Lower lobe of right lung (tissue), 2 donors: ENCODE results near the gene ACVR2A. TPM values are rescaled to one million over a fixed set of nuclear protein-coding genes. Genes with fewer than 3 reads are reported as not detected.

ENCODE experiments used
- ATAC-seq, 2 donors: fragments of 200-7000 bp; cut with Tn5 transposase; one replicate each; pipeline ENCODE4 v1.9.1; 2020 to 2022; ENCODE audit warnings: mild to moderate bottlenecking in 2 of 2, moderate library complexity in 2 of 2
- DNase-seq: peaks from one replicate; pipeline ENCODE4 v3.0.0-alpha.2; 2020
- H3K27ac ChIP-seq: fragments of 200-600 bp; one replicate; pipeline ENCODE4 v1.8.0; 2022
- H3K27me3 ChIP-seq: fragments of 200-600 bp; one replicate; pipeline ENCODE4 v1.8.0; 2022; ENCODE audit warnings: low read depth
- H3K36me3 ChIP-seq: fragments of 200-600 bp; one replicate; pipeline ENCODE4 v1.8.0; 2022; ENCODE audit warnings: mild to moderate bottlenecking
- H3K4me1 ChIP-seq: fragments of 200-600 bp; one replicate; pipeline ENCODE4 v1.8.0; 2022
- H3K4me3 ChIP-seq: fragments of 200-600 bp; one replicate; pipeline ENCODE4 v1.8.0; 2022; ENCODE audit warnings: mild to moderate bottlenecking
- H3K9me3 ChIP-seq: fragments of 200-600 bp; one replicate; pipeline ENCODE4 v1.8.0; 2022
- intact Hi-C: fragments of 100-400 bp; cut with DNase I; formaldehyde crosslinking; loops from one replicate; pipeline ENCODE4 v1.11.0; 2022
- total RNA-seq: library from RNA; stranded (reverse); fragmentation: NEBNext Ultra II Directional; extraction: Animal tissue kit (Norgen Biotek cat#: 25700); gene quantifications from one replicate; pipeline ENCODE4 v1.2.1, GENCODE V29; 2021
- TF ChIP-seq, protein P1 (sequence below): fragments of 200-600 bp; IDR thresholded peaks from one replicate; pipeline ENCODE4 v1.8.0; 2022; ENCODE audit warnings: antibody characterized with exemption, mild to moderate bottlenecking
- donor health status: DM: no; HTN: yes; CAD: no; lungs with severe emphysema.

ACVR2A gene
- total RNA-seq, 1 donor from 2014 or later, result 18.2 TPM

DNA sequence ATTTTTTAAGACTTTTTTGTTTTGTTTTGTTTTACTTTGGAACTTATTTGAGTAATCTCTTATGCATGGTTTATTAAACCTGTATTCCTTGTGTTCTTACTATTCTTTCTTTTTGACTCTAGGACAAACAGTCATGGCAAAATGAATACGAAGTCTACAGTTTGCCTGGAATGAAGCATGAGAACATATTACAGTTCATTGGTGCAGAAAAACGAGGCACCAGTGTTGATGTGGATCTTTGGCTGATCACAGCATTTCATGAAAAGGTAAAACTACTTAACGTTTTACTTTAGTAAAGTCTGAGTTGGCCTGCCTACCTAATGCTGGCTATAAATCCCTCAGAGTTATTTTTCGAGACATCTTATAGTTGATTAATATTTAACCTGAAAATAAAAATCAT lies 72.3 kb downstream of the ACVR2A start:
- no peak overlapping the region for H3K27ac ChIP-seq

DNA sequence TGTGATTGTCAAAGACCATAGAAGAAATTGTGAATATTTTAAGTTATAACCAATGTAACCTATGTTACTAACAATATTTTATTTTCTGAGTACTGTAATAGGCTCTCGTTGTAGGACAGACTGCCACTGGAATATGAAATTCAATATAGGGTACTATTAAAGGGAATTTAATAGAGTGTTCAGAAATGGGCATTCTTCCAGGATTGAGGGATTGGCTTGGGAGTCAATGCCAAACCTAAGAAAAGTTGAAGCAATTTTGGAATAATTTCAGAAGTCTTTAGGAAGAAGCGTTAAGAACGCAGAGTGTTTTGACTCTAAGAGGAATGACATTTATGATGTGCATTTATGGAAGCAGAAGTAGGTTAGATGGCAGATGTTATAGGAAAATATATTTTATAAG lies 79.0 kb downstream of the ACVR2A start:
- DNase-seq (no peak), ATAC-seq (no peak)
- Histone ChIP-seq H3K36me3 (peaks cover 40% of the 10 kb centered on the region), H3K27me3 (no peaks in the 10 kb centered on the region), H3K4me1 (peaks cover 11% of the 10 kb centered on the region), H3K4me3 (no peak overlapping the region), H3K9me3 (no peaks in the 10 kb centered on the region), H3K27ac (no peak overlapping the region)
- intact Hi-C loops, result no loop called here
- TF ChIP-seq, protein P1, sequence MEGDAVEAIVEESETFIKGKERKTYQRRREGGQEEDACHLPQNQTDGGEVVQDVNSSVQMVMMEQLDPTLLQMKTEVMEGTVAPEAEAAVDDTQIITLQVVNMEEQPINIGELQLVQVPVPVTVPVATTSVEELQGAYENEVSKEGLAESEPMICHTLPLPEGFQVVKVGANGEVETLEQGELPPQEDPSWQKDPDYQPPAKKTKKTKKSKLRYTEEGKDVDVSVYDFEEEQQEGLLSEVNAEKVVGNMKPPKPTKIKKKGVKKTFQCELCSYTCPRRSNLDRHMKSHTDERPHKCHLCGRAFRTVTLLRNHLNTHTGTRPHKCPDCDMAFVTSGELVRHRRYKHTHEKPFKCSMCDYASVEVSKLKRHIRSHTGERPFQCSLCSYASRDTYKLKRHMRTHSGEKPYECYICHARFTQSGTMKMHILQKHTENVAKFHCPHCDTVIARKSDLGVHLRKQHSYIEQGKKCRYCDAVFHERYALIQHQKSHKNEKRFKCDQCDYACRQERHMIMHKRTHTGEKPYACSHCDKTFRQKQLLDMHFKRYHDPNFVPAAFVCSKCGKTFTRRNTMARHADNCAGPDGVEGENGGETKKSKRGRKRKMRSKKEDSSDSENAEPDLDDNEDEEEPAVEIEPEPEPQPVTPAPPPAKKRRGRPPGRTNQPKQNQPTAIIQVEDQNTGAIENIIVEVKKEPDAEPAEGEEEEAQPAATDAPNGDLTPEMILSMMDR, result no peak

More for the DNA sequence above, 72.3 kb downstream of the ACVR2A start:
- intact Hi-C loops, result loop anchor here (5.0 kb wide), 1 partner anchor 675 kb away; no protein-coding TSS in a partner anchor
- TF ChIP-seq, protein P1, result no peak
- H3K4me3 ChIP-seq, result no peak overlapping the region
- H3K36me3 ChIP-seq, result peaks cover 26% of the 10 kb centered on the region
- ATAC-seq (no peak), DNase-seq (no peak)
- no peaks in the 10 kb centered on the region for H3K9me3 ChIP-seq
- H3K4me1 ChIP-seq, result peaks cover 12% of the 10 kb centered on the region
- H3K27me3 ChIP-seq, result no peaks in the 10 kb centered on the region

DNA sequence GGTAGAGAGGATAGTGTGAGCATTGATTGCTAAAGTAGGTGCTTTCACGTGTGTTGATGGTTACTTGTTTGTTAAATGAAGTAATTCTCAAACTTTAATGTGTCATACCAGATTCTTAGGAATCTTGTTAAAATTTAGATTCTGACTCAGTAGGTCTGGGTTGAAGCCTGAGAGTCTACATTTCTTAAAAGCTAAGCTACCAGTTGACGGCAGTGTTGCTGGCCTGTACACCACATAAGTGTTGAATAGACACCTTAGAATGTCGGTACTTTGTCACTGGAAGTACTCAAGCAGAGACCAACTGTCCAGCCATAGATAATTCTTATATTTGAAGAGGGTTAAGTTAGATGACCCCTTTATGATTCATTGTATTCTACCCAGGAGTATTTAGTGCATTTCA lies 79.8 kb downstream of the ACVR2A start:
- Histone ChIP-seq H3K9me3 (no peaks in the 10 kb centered on the region), H3K27me3 (no peaks in the 10 kb centered on the region), H3K4me1 (peaks cover 11% of the 10 kb centered on the region), H3K4me3 (no peak overlapping the region), H3K36me3 (peaks cover 40% of the 10 kb centered on the region), H3K27ac (no peak overlapping the region)
- intact Hi-C loops, result no loop called here
- TF ChIP-seq, protein P1, result no peak
- DNase-seq, result no peak
- no peak for ATAC-seq

DNA sequence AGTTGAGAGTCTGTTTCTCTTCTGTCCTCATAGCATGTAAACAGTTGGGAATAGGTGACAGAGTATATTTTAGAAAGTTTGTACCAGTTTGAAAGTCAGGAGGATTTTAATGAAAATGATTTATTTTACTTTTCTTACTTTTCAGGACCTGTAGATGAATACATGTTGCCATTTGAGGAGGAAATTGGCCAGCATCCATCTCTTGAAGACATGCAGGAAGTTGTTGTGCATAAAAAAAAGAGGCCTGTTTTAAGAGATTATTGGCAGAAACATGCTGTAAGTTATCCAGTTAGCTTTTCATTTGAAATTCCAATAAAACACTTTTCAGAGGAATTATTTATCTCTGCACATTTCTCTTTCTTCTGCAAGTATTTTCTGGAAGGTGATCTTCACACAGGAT lies 81.1 kb downstream of the ACVR2A start:
- H3K27ac ChIP-seq, result no peak overlapping the region
- DNase-seq (no peak), ATAC-seq (no peak)
- no peaks in the 10 kb centered on the region for H3K9me3 ChIP-seq
- TF ChIP-seq, protein P1, result no peak
- intact Hi-C loops, result no loop called here
- H3K4me1 ChIP-seq, result peaks cover 11% of the 10 kb centered on the region
- H3K4me3 ChIP-seq, result no peak overlapping the region
- H3K36me3 ChIP-seq, result peaks cover 38% of the 10 kb centered on the region
- H3K27me3 ChIP-seq, result no peaks in the 10 kb centered on the region

DNA sequence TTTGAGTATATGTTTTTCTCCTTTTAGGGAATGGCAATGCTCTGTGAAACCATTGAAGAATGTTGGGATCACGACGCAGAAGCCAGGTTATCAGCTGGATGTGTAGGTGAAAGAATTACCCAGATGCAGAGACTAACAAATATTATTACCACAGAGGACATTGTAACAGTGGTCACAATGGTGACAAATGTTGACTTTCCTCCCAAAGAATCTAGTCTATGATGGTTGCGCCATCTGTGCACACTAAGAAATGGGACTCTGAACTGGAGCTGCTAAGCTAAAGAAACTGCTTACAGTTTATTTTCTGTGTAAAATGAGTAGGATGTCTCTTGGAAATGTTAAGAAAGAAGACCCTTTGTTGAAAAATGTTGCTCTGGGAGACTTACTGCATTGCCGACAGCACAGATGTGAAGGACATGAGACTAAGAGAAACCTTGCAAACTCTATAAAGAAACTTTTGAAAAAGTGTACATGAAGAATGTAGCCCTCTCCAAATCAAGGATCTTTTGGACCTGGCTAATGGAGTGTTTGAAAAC lies 82.3 kb downstream of the ACVR2A start:
- DNase-seq, result no peak
- Histone ChIP-seq H3K27ac (no peak overlapping the region), H3K4me3 (no peak overlapping the region), H3K36me3 (peaks cover 35% of the 10 kb centered on the region), H3K9me3 (no peaks in the 10 kb centered on the region), H3K27me3 (no peaks in the 10 kb centered on the region), H3K4me1 (peaks cover 11% of the 10 kb centered on the region)
- intact Hi-C loops, result no loop called here
- TF ChIP-seq, protein P1, result no peak
- ATAC-seq, result no peak
